Right renal pelvis (tissue), 4 donors: ENCODE data around the gene PCDHB3. TPM values are rescaled to one million over a fixed set of nuclear protein-coding genes. Genes with fewer than 3 reads are reported as not detected.
"Not testable (repeated sequence)": the region's sequence is repeated elsewhere in the genome, so short reads cannot be mapped to it uniquely, and the experiment has no call there.

Source experiments
- DNase-seq, 4 donors: peaks; one replicate each; pipeline ENCODE4 v3.0.0-alpha.2; 2013; ENCODE audit warnings: low read depth in 4 of 4, low spot score in 3 of 4, missing footprints in 1 of 4
- polyA plus RNA-seq, 4 donors: library from polyadenylated mRNA; unstranded; fragments of 120-200 nt; gene quantifications; one replicate each; pipeline ENCODE4 v1.2.1, GENCODE V29; 2013; ENCODE audit not compliant: insufficient read length in 4 of 4

Gene PCDHB3
- polyA plus RNA-seq, 4 donors = 2.5 to 4.7 (median 3.4) TPM

- no peak for DNase-seq
Measured at GRCh38 chr5:141135030-141135717, 34.9 kb downstream of the PCDHB3 start, which contains the start of gene PCDHB5. Gene PCDHB5, plus strand, starts transcription at chr5:141135206. Its CDS starts 229 bp downstream, at chr5:141135435.

- no peak for DNase-seq
Measured at GRCh38 chr5:141135718-141136266, 35.5 kb downstream of the PCDHB3 start.

GRCh38 chr5:141137346-141137745, 37.1 kb downstream of the PCDHB3 start:
- not testable (repeated sequence) for DNase-seq

- peak in 1 of 4 donors; percentile 5 for DNase-seq
Measured at GRCh38 chr5:141149812-141150211, 49.5 kb downstream of the PCDHB3 start, which contains the start of gene PCDHB6. Gene PCDHB6, plus strand, starts transcription at chr5:141150057. Its CDS starts 201 bp downstream, at chr5:141150258.

- no peak for DNase-seq
Measured at GRCh38 chr5:141150224-141150992, 50.1 kb downstream of the PCDHB3 start.

GRCh38 chr5:141150993-141151325, 50.7 kb downstream of the PCDHB3 start:
- DNase-seq = no peak

- not testable (repeated sequence) for DNase-seq
Measured at GRCh38 chr5:141151632-141152031, 51.4 kb downstream of the PCDHB3 start.

GRCh38 chr5:141152096-141152495, 51.8 kb downstream of the PCDHB3 start:
- DNase-seq = not testable (repeated sequence)

Other genes starting within 250 kb of the PCDHB3 start
- 1 to 10 TPM in 1 of 4 donors, under 1 TPM in 3; 0.05 to 1.7 (median 0.43) TPM for gene PCDHA10, start 244.6 kb upstream of the PCDHB3 start, polyA plus RNA-seq
- under 1 TPM; 0.16 to 0.37 (median 0.27) TPM for gene PCDHA11, start 231.5 kb upstream of the PCDHB3 start, polyA plus RNA-seq
- gene PCDHA12, start 225.2 kb upstream of the PCDHB3 start, polyA plus RNA-seq = under 1 TPM; 0.03 to 0.24 (median 0.10) TPM
- gene PCDHA13, start 218.3 kb upstream of the PCDHB3 start, polyA plus RNA-seq = under 1 TPM in 3 of 4 donors, not detected in 1; 0.01 to 0.14 (median 0.04) TPM
- under 1 TPM in 3 of 4 donors, not detected in 1; 0.10 to 0.16 (median 0.11) TPM for gene PCDHAC1, start 174.2 kb upstream of the PCDHB3 start, polyA plus RNA-seq
- under 1 TPM; 0.45 to 0.70 (median 0.59) TPM for gene PCDHAC2, start 134.0 kb upstream of the PCDHB3 start, polyA plus RNA-seq
- under 1 TPM; 0.05 to 0.13 (median 0.08) TPM for gene PCDHB1, start 49.1 kb upstream of the PCDHB3 start, polyA plus RNA-seq
- 1 to 10 TPM; 3.9 to 7.7 (median 4.9) TPM for gene PCDHB2, start 5.9 kb upstream of the PCDHB3 start, polyA plus RNA-seq
- 1 to 10 TPM; 1.5 to 2.8 (median 2.1) TPM for gene PCDHB4, start 21.3 kb downstream of the PCDHB3 start, polyA plus RNA-seq
- 1 to 10 TPM; 7.0 to 9.9 (median 8.2) TPM for gene PCDHB5, start 34.7 kb downstream of the PCDHB3 start, polyA plus RNA-seq
- gene PCDHB6, start 49.6 kb downstream of the PCDHB3 start, polyA plus RNA-seq = 1 to 10 TPM; 3.0 to 4.0 (median 3.4) TPM
- 1 to 10 TPM; 4.9 to 6.2 (median 5.9) TPM for gene PCDHB7, start 72.2 kb downstream of the PCDHB3 start, polyA plus RNA-seq
- gene PCDHB8, start 77.3 kb downstream of the PCDHB3 start, polyA plus RNA-seq = 1 to 10 TPM; 1.3 to 3.9 (median 2.6) TPM
- gene PCDHB16, start 81.9 kb downstream of the PCDHB3 start, polyA plus RNA-seq = 1 to 10 TPM; 3.5 to 7.7 (median 5.2) TPM
- 1 to 10 TPM; 3.2 to 6.3 (median 3.8) TPM for gene PCDHB9, start 86.7 kb downstream of the PCDHB3 start, polyA plus RNA-seq
- gene PCDHB10, start 91.9 kb downstream of the PCDHB3 start, polyA plus RNA-seq = 1 to 10 TPM; 6.5 to 9.4 (median 7.7) TPM
- gene PCDHB11, start 99.2 kb downstream of the PCDHB3 start, polyA plus RNA-seq = 1 to 10 TPM; 4.8 to 6.3 (median 5.1) TPM
- gene PCDHB12, start 108.2 kb downstream of the PCDHB3 start, polyA plus RNA-seq = 1 to 10 TPM; 4.6 to 6.5 (median 5.5) TPM
- 1 to 10 TPM; 5.6 to 6.8 (median 6.3) TPM for gene PCDHB13, start 113.4 kb downstream of the PCDHB3 start, polyA plus RNA-seq
- 10 to 100 TPM in 1 of 4 donors, 1 to 10 TPM in 3; 8.1 to 11.2 (median 8.8) TPM for gene PCDHB14, start 122.9 kb downstream of the PCDHB3 start, polyA plus RNA-seq
- gene PCDHB15, start 144.9 kb downstream of the PCDHB3 start, polyA plus RNA-seq = 10 to 100 TPM; 14.7 to 17.0 (median 16.0) TPM
- under 1 TPM in 1 of 4 donors, not detected in 3; 0.04 TPM for gene SLC25A2, start 203.6 kb downstream of the PCDHB3 start, polyA plus RNA-seq
- gene TAF7, start 220.3 kb downstream of the PCDHB3 start, polyA plus RNA-seq = 100 to 1,000 TPM; 146 to 183 (median 171) TPM
- 1 to 10 TPM in 2 of 4 donors, under 1 TPM in 2; 0.74 to 1.3 (median 0.96) TPM for gene PCDHGA1, start 230.0 kb downstream of the PCDHB3 start, polyA plus RNA-seq
- gene PCDHGA2, start 238.3 kb downstream of the PCDHB3 start, polyA plus RNA-seq = 1 to 10 TPM; 5.8 to 7.7 (median 6.1) TPM
- 1 to 10 TPM; 2.2 to 4.2 (median 3.1) TPM for gene PCDHGA3, start 243.4 kb downstream of the PCDHB3 start, polyA plus RNA-seq
- gene PCDHGB1, start 249.6 kb downstream of the PCDHB3 start, polyA plus RNA-seq = 1 to 10 TPM; 1.3 to 2.4 (median 2.0) TPM